ACC112 (cell line): Measurements from ENCODE around the gene SIVA1.

Source experiments
- H2AFZ ChIP-seq: fragments of 200-600 bp; sonication (generic); one replicate; pipeline ENCODE4 v1.6.0; 2017; ENCODE audit warnings: antibody characterized with exemption, low read length; ENCODE audit not compliant: unreplicated experiment
- H3K27ac ChIP-seq: fragments of 200-600 bp; sonication (generic); 2 replicates; pipeline ENCODE4 v1.5.1; 2014; ENCODE audit warnings: low read depth, mild to moderate bottlenecking, antibody characterized with exemption, low read length, moderate library complexity
- H3K27me3 ChIP-seq: fragments of 200-600 bp; sonication (generic); 2 replicates; pipeline ENCODE4 v1.6.1; 2014; ENCODE audit warnings: mild to moderate bottlenecking, antibody characterized with exemption, low read length, moderate library complexity, mixed read lengths; ENCODE audit not compliant: insufficient read depth
- H3K36me3 ChIP-seq: fragments of 200-600 bp; sonication (generic); 2 replicates; pipeline ENCODE4 v1.6.1; 2016; ENCODE audit warnings: mild to moderate bottlenecking, antibody characterized with exemption, low read length, moderate library complexity, mixed read lengths; ENCODE audit not compliant: insufficient read depth
- H3K4me1 ChIP-seq: fragments of 200-600 bp; sonication (generic); one replicate; pipeline ENCODE4 v1.6.1; 2016; ENCODE audit warnings: low read length, mixed read lengths; ENCODE audit not compliant: insufficient read depth, unreplicated experiment, control insufficient read depth
- H3K4me3 ChIP-seq: fragments of 200-600 bp; sonication (generic); 2 replicates; pipeline ENCODE4 v1.5.1; 2014; ENCODE audit warnings: mild to moderate bottlenecking, low read depth, low read length
- H3K79me2 ChIP-seq: fragments of 200-600 bp; sonication (generic); one replicate; pipeline ENCODE4 v1.6.0; 2016; ENCODE audit warnings: low read length; ENCODE audit not compliant: control insufficient read depth, unreplicated experiment, insufficient read depth

Gene SIVA1

DNA sequence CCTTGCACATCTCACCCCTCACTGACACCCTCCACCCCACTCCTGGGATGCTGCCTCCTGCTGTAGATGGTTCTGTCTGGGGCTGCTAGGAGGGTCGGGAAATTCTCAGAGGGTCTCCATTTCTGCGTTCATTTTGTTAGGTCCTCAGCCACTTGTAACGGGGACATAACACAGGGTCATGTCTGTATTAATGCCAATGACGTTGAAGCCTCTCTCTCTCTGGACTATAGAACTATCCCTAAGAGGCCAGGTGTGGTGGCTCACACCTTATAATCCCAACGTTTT is 14.6 kb downstream of the SIVA1 start:
- Histone ChIP-seq H3K4me1 (peaks cover 5% of the 10 kb centered on the region), H3K4me3 (no peak overlapping the region), H3K79me2 (no peaks in the 10 kb centered on the region), H3K27ac (no peak overlapping the region), H2AFZ (no peak overlapping the region), H3K27me3 (no peaks in the 10 kb centered on the region), H3K36me3 (peaks cover 25% of the 10 kb centered on the region; the same call in 1 of the 2 replicates)

DNA sequence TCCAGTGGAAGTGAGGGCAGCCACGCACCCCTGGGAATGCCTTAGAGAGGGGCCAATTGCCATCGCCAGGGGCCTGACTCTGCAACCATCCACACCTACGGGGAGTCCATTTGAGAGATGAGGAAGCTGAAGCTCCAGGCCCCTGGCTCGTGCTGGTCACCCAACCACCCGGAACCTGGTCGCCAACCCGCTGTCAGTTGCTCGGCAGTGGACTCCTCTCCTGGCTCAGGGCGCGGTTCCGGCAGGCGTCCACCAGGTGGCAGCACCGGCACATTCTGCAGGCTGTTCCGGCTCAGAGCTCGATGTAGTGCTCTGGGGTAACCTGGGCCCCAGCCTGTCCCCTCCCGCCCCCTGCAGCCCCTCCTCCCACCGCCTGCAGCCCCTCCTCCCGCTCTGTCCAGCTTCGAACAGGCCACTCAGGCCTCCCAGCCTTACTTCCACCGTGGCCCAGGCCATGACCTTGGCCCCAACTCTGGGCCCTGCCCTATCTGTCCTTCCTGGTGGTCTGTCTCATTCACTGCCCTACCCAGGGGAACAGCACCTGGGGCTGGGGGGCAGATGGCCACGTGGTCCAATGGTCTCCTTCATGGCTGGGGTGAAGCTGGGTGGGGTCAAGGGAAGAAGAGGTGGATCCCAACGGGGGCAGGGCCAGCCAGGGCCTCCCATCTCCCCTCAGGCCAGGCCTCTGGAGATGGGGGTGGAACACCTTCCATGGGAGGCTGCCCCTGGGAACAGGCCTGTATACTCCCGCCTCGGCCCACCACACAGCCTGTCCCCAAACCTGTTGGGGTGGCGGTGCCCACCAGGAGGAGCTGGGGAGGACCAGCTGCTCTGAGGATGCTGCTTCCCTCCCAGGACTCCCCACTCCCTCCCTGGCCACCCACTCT is 15.7 kb downstream of the SIVA1 start:
- H3K27ac ChIP-seq = no peak overlapping the region

DNA sequence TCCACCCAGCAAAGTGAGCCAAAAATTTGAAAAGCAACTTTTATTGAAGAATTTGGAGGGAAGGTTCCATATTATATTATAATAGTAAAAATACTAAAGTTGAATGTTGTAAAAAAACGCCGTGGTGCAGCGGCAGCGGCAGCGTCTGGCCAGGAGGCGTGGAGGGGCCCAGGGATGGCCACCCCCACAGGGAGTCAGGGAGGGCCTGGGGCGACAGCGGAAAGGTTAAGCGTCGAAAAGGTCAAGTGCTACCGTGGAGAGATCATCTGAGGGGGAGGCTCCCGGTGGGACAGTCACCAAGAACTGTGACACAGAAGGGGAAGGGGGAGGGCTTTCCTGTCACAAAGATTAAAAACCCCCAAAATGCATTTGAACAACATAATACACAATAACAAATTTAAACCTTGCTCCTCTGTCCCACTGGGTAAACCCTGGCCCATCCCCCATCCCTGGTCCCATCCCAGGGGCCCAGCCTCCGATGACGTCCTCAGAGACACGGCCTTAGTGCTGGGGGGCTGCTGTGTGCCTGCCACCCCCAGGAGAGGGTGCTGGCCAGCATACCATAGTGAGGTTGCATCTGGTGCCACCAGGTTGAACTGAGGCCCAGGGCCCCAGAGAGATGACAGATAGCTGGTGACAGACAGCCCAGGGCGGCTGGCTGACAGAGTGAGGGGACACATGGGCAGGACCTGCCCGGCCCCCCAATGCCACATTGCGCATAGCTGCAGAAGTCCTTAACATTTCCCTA is 16.6 kb downstream of the SIVA1 start:
- Histone ChIP-seq H2AFZ (no peak overlapping the region), H3K4me3 (no peak overlapping the region), H3K79me2 (no peaks in the 10 kb centered on the region), H3K27ac (no peak overlapping the region), H3K4me1 (peaks cover 5% of the 10 kb centered on the region), H3K27me3 (no peaks in the 10 kb centered on the region), H3K36me3 (peaks cover 34% of the 10 kb centered on the region; the same call in 1 of the 2 replicates)

More for the DNA sequence above, 15.7 kb downstream of the SIVA1 start:
- no peak overlapping the region for H3K4me3 ChIP-seq
- H3K79me2 ChIP-seq = no peaks in the 10 kb centered on the region
- peaks cover 34% of the 10 kb centered on the region; the same call in 1 of the 2 replicates for H3K36me3 ChIP-seq
- H3K27me3 ChIP-seq = no peaks in the 10 kb centered on the region
- peaks cover 5% of the 10 kb centered on the region for H3K4me1 ChIP-seq
- H2AFZ ChIP-seq = no peak overlapping the region

DNA sequence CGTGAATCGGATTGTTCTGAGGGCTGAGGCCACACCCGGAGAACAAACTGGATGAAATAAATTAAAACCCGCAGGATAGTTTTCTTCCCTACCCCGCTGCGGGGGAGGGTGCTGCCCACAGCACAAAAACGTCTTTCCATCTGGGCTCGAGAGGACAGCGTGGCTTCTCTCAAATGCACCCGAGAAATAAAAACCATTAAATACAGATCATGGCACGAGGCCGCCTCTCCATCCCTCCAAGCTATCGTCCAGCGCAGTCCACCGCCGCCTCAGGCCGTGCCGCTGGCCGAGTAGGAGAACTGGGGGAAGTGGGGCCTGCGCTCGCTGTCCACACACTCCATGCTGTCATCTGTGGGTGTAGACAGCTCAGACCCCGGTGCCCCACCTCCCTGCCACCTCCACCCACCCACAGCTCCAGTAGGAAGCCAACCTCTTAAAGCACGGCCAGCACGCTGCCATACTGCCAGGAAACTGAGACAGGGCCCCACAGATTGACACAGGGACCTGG is 17.2 kb downstream of the SIVA1 start:
- Histone ChIP-seq H3K79me2 (no peaks in the 10 kb centered on the region), H3K27ac (no peak overlapping the region), H3K36me3 (peaks cover 34% of the 10 kb centered on the region; the same call in 1 of the 2 replicates), H3K4me1 (peaks cover 5% of the 10 kb centered on the region), H3K4me3 (no peak overlapping the region), H2AFZ (no peak overlapping the region), H3K27me3 (no peaks in the 10 kb centered on the region)

DNA sequence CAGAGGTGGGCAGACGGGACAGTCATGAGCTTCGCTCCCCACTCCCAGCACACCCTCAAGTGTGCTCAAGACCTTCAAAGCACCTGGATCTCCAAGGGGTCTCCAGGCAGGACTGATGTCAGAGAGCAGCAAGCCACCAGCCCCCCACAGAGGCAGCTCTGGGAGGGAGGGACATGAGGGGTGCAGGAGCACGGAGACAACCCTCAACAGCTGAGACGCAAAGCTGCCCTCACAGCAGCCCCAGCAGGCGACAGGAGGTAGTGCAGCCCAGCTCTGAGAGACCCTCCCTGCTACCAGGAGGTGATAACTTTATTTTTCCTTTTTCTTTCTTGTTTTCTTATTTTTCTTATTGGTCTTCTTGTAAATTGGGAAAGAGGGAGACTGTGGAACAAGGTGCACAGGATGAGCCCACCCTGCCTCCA is 17.9 kb downstream of the SIVA1 start:
- Histone ChIP-seq H3K27me3 (no peaks in the 10 kb centered on the region), H3K4me3 (no peak overlapping the region), H3K4me1 (peaks cover 5% of the 10 kb centered on the region), H2AFZ (no peak overlapping the region), H3K79me2 (no peaks in the 10 kb centered on the region), H3K36me3 (peaks cover 38% of the 10 kb centered on the region; the same call in 1 of the 2 replicates), H3K27ac (no peak overlapping the region)

DNA sequence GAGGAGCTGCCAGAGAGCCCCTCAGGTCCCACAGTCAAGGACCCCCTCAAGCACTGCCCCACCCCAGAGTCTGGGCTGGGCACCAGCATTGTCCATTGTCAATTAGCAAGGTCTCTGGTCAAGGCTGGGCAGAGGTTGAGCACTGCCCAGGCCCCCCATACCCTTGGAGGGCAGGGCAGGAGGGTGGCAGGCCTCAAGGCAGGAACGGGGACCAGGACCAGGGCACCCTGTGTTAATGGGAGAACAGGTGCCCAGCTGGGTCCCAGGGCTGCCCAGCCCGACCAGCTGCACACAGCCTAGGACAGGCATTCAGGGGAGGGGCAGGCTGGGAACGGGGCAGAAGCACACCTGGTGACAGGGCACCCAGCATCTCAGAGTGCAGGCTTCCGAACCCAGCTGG is 18.4 kb downstream of the SIVA1 start:
- Histone ChIP-seq H3K4me1 (peaks cover 5% of the 10 kb centered on the region), H3K27ac (no peak overlapping the region), H3K27me3 (no peaks in the 10 kb centered on the region), H2AFZ (no peak overlapping the region), H3K79me2 (no peaks in the 10 kb centered on the region), H3K4me3 (no peak overlapping the region), H3K36me3 (peaks cover 42% of the 10 kb centered on the region; the same call in 1 of the 2 replicates)

DNA sequence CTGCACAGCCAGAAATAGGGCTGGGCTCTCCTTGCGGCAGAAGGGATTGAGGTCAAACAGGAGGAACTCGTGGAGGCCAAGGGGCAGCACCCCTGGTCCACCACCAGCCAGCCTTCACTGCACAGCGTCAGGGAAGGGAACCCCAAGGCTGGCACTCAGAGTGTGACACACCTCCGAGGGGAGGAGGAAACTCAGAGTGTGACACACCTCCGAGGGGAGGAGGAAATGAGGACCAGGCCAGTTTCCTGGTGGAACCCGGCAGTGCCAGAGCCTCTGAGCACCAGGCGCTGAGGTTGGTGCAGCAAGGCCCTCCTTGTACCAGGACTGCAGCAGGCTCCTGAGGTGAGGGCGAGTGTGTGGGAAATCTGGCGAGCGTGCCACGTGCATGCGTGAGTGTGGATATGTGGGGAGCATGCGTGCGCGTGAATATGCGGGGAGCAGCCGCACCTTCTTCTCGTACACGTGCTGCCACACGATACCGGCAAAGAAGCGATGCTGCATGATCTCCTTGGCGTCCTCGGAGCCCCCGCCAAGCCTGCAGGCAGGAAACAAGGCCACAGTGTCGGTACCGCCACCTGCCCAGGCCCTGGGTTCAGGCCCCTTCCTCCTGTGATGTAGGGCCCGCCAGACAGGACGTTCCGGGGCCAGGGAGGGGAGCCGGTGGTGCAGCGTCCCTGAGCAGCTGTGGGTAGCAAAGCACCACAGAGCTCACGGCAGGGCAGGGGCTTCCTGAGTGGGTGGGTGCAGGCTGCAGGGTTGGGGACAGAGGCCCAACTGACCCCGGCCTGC is 19.2 kb downstream of the SIVA1 start:
- H3K4me1 ChIP-seq = peaks cover 5% of the 10 kb centered on the region
- no peaks in the 10 kb centered on the region for H3K79me2 ChIP-seq
- no peaks in the 10 kb centered on the region for H3K27me3 ChIP-seq
- peaks cover 43% of the 10 kb centered on the region; the same call in 1 of the 2 replicates for H3K36me3 ChIP-seq
- H3K27ac ChIP-seq = no peak overlapping the region
- H2AFZ ChIP-seq = no peak overlapping the region
- H3K4me3 ChIP-seq = no peak overlapping the region

DNA sequence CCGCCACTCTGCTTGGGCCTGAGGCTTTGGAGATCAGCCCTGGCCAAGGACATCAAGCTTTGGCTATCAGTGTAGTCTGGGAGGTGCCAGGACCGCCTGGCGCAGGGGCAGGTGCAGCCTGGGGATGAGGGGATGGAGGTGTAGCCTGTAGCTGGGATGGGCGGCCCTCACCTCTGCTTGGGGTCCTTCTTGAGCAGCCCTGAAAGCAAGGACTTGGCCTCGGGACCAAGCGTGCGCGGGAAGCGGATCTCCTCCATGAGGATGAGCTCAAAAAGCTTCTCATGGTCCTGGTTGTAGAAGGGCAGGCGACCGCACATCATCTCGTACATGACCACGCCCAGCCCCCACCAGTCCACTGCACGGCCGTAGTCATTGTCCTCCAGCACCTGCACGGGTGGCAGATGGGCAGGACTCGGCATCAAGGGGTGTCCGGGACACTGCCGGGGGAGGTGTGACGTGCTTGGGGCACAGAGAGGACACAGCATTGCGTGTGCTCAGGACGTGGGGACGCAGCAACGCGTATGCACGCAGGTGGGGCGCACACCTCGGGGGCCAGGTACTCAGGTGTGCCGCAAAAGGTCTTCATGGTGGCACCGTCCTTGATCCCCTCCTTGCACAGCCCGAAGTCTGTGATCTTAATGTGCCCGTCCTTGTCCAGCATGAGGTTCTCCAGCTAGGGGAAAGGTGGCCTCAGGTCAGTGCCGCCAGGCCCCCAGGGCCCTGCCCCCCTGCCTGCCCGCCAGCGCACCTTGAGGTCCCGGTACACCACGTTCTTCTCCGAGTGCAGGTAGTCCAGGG is 20.0 kb downstream of the SIVA1 start:
- no peak overlapping the region for H3K27ac ChIP-seq
- H3K36me3 ChIP-seq = peaks cover 45% of the 10 kb centered on the region; the same call in 1 of the 2 replicates
- H3K4me1 ChIP-seq = peaks cover 5% of the 10 kb centered on the region
- no peak overlapping the region for H3K4me3 ChIP-seq
- H3K79me2 ChIP-seq = no peaks in the 10 kb centered on the region
- H3K27me3 ChIP-seq = no peaks in the 10 kb centered on the region
- no peak overlapping the region for H2AFZ ChIP-seq

DNA sequence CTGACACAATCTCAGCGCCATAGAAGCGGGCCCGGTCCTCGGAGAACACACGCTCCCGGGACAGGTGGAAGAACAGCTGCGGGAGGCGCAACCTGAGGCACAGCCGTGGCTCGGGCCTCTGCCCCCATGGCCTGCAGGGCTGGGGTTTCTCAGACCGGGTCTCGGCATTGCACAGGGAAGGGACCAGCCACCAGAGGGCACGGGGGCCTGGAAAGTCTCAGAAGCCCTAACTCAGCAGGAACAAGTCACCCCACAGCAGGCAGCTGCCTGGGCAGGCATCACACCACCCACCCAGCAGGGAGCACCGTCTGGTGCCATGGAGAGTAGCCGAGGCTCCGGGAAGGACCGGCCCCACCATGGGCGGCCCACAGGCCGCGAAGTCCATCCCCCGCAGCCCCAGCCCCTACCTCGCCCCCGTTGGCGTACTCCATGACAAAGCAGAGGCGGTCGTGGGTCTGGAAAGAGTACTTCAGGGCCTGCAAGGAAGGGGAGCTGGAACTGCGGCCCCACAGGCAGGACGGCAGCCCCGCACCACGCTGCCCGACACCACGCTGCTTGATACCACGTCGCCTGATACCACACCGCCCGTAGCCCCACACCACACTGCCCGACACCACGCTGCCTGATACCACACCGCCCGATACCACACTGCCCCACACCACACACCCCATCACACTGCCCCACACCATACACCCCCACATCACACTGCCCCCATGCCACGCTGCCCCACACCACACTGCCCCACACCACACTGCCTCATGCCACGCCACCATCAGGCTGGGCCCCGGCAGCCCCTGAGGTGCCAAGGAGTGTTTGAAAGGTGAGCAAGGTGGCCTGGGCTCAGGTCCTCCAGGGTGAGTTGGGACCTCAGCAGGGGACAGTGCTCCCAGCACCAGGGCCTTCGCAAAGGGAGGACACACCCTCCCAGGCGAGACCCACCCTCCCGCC is 20.8 kb downstream of the SIVA1 start:
- Histone ChIP-seq H2AFZ (no peak overlapping the region), H3K79me2 (no peaks in the 10 kb centered on the region), H3K36me3 (peaks cover 45% of the 10 kb centered on the region; the same call in 1 of the 2 replicates), H3K4me3 (no peak overlapping the region), H3K27me3 (no peaks in the 10 kb centered on the region), H3K27ac (no peak overlapping the region), H3K4me1 (peaks cover 3% of the 10 kb centered on the region)
